GM12875 (cell line): ENCODE measurements around the gene MEI1.

Source experiments
- H3K4me3 ChIP-seq: one replicate; pipeline ENCODE4 v1.5.1; 2011; ENCODE audit warnings: low read depth, low read length, control low read depth
- TF ChIP-seq, protein P1 (sequence below): IDR thresholded peaks from 2 replicates; pipeline ENCODE4 v1.5.1; 2011; ENCODE audit warnings: low read depth, mild to moderate bottlenecking, control low read depth, inconsistent platforms, low read length, moderate library complexity, borderline replicate concordance; ENCODE audit not compliant: insufficient read depth

The MEI1 gene

GRCh38 chr22:41699264-41700107 is at the start of gene MEI1:
Gene MEI1 (plus strand): TSS chr22:41699503. CDS start chr22:41699539, 36 bp downstream.
- H3K4me3 ChIP-seq, result no peak within 1 kb of the TSS
- TF ChIP-seq, protein P1, sequence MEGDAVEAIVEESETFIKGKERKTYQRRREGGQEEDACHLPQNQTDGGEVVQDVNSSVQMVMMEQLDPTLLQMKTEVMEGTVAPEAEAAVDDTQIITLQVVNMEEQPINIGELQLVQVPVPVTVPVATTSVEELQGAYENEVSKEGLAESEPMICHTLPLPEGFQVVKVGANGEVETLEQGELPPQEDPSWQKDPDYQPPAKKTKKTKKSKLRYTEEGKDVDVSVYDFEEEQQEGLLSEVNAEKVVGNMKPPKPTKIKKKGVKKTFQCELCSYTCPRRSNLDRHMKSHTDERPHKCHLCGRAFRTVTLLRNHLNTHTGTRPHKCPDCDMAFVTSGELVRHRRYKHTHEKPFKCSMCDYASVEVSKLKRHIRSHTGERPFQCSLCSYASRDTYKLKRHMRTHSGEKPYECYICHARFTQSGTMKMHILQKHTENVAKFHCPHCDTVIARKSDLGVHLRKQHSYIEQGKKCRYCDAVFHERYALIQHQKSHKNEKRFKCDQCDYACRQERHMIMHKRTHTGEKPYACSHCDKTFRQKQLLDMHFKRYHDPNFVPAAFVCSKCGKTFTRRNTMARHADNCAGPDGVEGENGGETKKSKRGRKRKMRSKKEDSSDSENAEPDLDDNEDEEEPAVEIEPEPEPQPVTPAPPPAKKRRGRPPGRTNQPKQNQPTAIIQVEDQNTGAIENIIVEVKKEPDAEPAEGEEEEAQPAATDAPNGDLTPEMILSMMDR, result no peak

GRCh38 chr22:41650229-41650628 is 49.1 kb upstream of the MEI1 start:
- TF ChIP-seq, protein P1, result no peak
- H3K4me3 ChIP-seq, result no peak overlapping the region

DNA sequence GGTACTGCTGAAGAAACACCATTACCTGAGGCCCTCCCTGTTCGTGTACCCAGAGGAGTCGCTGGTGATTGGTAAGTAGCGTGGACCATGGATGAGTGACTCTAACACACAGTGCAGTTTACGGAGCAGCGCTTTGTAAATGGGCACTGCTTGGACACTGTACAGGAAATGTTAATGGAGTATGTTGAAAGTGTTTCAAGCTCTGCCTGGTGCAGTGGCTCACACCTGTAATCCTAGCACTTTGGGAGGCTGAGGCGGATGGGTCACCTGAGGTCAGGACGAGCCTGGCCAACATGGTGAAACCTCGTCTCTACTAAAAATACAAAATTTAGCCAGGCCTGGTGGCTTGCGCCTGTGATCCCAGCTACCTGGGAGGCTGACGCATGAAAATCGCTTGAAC is 48.5 kb upstream of the MEI1 start:
- TF ChIP-seq, protein P1, result no peak
- H3K4me3 ChIP-seq, result no peak overlapping the region

GRCh38 chr22:41654322-41654721 is 45.0 kb upstream of the MEI1 start:
- TF ChIP-seq, protein P1, result no peak

DNA sequence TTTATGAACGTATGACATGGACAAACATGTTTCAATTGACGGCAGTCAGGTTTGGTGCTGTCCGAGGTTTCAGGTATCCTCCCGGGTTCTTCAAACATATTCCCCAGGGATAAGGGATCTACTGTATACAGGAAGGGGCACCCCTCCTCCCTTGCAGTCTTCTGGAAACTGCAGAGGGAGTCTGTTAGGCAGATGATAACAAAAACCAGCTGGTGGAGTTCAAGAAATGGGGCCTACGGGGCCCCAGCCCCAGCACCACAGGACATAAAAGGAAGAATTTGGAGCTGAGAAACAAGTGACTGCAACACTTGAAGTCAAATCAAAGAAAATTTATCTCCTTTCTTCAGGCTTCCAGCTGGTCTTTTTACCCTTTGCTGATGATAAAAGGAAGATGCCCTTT is 42.7 kb upstream of the MEI1 start:
- TF ChIP-seq, protein P1, result no peak
- no peak overlapping the region for H3K4me3 ChIP-seq

More at GRCh38 chr22:41654322-41654721, 45.0 kb upstream of the MEI1 start:
- no peak overlapping the region for H3K4me3 ChIP-seq

GRCh38 chr22:41657709-41658108 is 41.6 kb upstream of the MEI1 start:
- H3K4me3 ChIP-seq, result no peak overlapping the region
- TF ChIP-seq, protein P1, result no peak

- TF ChIP-seq, protein P1, result no peak
- H3K4me3 ChIP-seq, result no peak overlapping the region
Observed at GRCh38 chr22:41658869-41659268, 40.4 kb upstream of the MEI1 start.
